BLaER1 treated with 17β-estradiol and CSF1 and Interleukin-3, amounts not matched to agents 10 nM and 100 nM (cell line): ENCODE results near the gene COX17.

ENCODE experiments used
- H3K27ac ChIP-seq, 11 experiments: shearing (Covaris generic); formaldehyde crosslinking; 2 replicates each; pipeline ENCODE4 v1.8.1; 2022
- H3K27me3 ChIP-seq, 11 experiments: shearing (Covaris generic); formaldehyde crosslinking; 2 replicates each; pipeline ENCODE4 v1.8.1; 2022
- H3K36me3 ChIP-seq, 11 experiments: shearing (Covaris generic); formaldehyde crosslinking; 2 replicates each; pipeline ENCODE4 v1.8.1; 2022
- H3K4me1 ChIP-seq, 10 experiments: shearing (Covaris generic); formaldehyde crosslinking; 2 replicates each; pipeline ENCODE4 v1.8.1; 2022
- H3K4me2 ChIP-seq, 11 experiments: shearing (Covaris generic); formaldehyde crosslinking; 2 replicates each; pipeline ENCODE4 v1.8.1; 2022
- H3K4me3 ChIP-seq, 10 experiments: shearing (Covaris generic); formaldehyde crosslinking; 2 replicates each; pipeline ENCODE4 v1.8.1; 2022
- H3K9ac ChIP-seq, 11 experiments: shearing (Covaris generic); formaldehyde crosslinking; 2 replicates each; pipeline ENCODE4 v1.8.1; 2022
- H3K9me3 ChIP-seq, 11 experiments: shearing (Covaris generic); formaldehyde crosslinking; replicated peaks in 1 of 11; 2 replicates each; pipeline ENCODE4 v1.8.1; 2022
- H4K20me1 ChIP-seq, 11 experiments: shearing (Covaris generic); formaldehyde crosslinking; 2 replicates each; pipeline ENCODE4 v1.8.1; 2022
- Cebpa-rat ChIP-seq, 11 experiments: shearing (Covaris generic); IDR thresholded peaks; 2 replicates each; pipeline ENCODE4 v1.8.1; 2022

The COX17 gene, protein sequence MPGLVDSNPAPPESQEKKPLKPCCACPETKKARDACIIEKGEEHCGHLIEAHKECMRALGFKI

DNA sequence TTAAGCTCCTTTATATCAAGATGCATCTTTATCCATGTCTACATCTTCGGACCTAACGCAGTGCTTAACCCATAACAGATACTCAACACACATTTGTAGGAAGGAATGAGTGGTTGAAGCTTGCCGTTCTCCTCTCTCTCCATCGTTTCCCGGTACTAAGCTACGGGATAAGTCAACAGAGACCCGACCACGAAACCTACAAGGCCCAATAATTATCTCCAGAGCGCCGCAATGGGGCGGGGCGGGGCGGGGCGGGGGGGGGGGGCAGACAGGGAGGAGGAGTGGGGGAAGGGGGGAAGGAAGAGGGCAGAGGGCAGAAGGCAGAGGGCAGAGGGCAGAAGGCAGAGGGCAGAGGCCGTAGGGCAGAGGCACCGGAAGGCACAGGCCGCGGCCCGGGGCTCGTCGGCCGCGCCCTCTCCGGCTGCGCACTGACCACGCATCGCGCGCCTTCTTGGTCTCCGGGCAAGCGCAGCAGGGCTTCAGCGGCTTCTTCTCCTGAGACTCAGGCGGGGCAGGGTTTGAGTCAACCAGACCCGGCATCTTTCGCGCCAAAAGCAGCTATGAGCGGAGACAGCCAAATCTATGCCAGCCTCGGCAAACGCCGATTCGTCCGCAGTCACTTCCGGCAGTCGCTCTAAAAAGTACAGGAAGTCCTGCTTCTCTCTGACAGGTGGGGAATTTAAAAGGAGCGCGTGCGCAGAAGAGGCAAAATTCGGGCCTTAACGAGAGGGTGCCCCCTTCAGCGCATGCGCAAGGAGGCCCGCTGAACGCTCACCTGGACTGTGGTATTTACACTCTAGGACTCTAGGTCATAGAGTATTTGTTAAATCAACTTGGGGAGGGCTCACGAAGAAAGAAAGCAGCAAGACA is at the start of gene COX17:
COX17 (minus strand) TSS at position 636 of the 870 bp plus-strand sequence; CDS start at position 540, 96 bp downstream.
- Histone ChIP-seq H3K36me3 (peaks cover 24 to 40% (median 33%) of the 10 kb centered on the region in 11 experiments), H3K4me3 (peak within 1 kb of the TSS; percentile 50 to 77 (median 70)), H3K27ac (peak within 1 kb of the TSS; percentile 80 to 93 (median 85)), H3K4me1 (peaks cover 17 to 41% (median 19%) of the 10 kb centered on the region in 10 experiments; a peak in 17 of 20 replicates), H4K20me1 (no peaks in the 10 kb centered on the region), H3K9me3 (no peaks in the 10 kb centered on the region), H3K27me3 (no peaks in the 10 kb centered on the region), H3K4me2 (peak within 1 kb of the TSS; percentile 70 to 91 (median 85)), H3K9ac (peak within 1 kb of the TSS; percentile 78 to 87 (median 84))
- TF ChIP-seq Cebpa-rat (IDR thresholded peaks at IDR 0.05), result no peak

- Histone ChIP-seq H3K9me3 (no peaks in the 10 kb centered on the region), H3K4me2 (no peak overlapping the region), H3K9ac (no peak overlapping the region), H3K4me3 (no peak overlapping the region), H3K27me3 (no peaks in the 10 kb centered on the region), H3K4me1 (peaks cover 0 to 9% (median 2%) of the 10 kb centered on the region in 10 experiments; a peak in 7 of 20 replicates), H4K20me1 (no peaks in the 10 kb centered on the region), H3K27ac (no peak overlapping the region), H3K36me3 (no peaks in the 10 kb centered on the region)
- TF ChIP-seq Cebpa-rat (IDR thresholded peaks at IDR 0.05), result no peak
These were observed 49.7 kb upstream of the COX17 start for GRCh38 chr3:119726909-119727308.

- Histone ChIP-seq H4K20me1 (no peaks in the 10 kb centered on the region), H3K4me3 (no peak overlapping the region), H3K36me3 (no peaks in the 10 kb centered on the region), H3K27ac (no peak overlapping the region), H3K4me2 (peak overlapping the region in 4 of 11 experiments; percentile 7 to 43 (median 20); a peak in 3 of 22 replicates), H3K9me3 (no peaks in the 10 kb centered on the region), H3K9ac (no peak overlapping the region), H3K4me1 (peaks cover 0 to 9% (median 2%) of the 10 kb centered on the region in 10 experiments; a peak in 7 of 20 replicates), H3K27me3 (no peaks in the 10 kb centered on the region)
- no peak for TF ChIP-seq Cebpa-rat (IDR thresholded peaks at IDR 0.05)
These were observed 45.8 kb upstream of the COX17 start for GRCh38 chr3:119723022-119723421.

- H4K20me1 ChIP-seq, result no peaks in the 10 kb centered on the region
- H3K27ac ChIP-seq, result no peak overlapping the region
- H3K36me3 ChIP-seq, result no peaks in the 10 kb centered on the region
- H3K9me3 ChIP-seq, result no peaks in the 10 kb centered on the region
- peaks cover 0 to 12% (median 0%) of the 10 kb centered on the region in 10 experiments; a peak in 4 of 20 replicates for H3K4me1 ChIP-seq
- H3K9ac ChIP-seq, result no peak overlapping the region
- TF ChIP-seq Cebpa-rat (IDR thresholded peaks at IDR 0.05), result no peak
- H3K27me3 ChIP-seq, result no peaks in the 10 kb centered on the region
- H3K4me2 ChIP-seq, result no peak overlapping the region
- no peak overlapping the region for H3K4me3 ChIP-seq
These were observed 40.3 kb upstream of the COX17 start for GRCh38 chr3:119717520-119717919.

DNA sequence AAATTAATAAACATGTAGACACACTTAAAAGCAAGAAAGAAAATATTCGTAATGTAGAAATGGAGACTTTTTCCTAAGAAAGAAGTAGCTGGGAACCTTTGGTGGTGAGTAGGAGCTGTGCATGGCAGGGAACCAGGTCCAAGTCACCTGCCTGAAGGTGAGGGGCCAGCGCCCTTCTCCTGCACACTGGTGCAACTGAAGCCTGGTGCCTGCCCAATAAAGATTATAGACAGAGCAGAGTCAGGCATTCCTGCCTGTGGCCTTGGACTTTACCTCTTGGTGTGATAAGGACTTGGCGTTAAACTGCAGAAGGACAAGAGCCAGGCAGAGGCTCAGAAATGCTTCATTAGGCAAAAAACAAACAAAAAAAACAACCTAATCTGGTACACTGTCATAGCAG is 39.8 kb upstream of the COX17 start:
- Histone ChIP-seq H3K9ac (no peak overlapping the region), H3K4me3 (no peak overlapping the region), H3K4me2 (no peak overlapping the region), H3K27me3 (no peaks in the 10 kb centered on the region), H4K20me1 (no peaks in the 10 kb centered on the region), H3K36me3 (no peaks in the 10 kb centered on the region), H3K9me3 (no peaks in the 10 kb centered on the region), H3K27ac (no peak overlapping the region), H3K4me1 (peaks cover 0 to 12% (median 0%) of the 10 kb centered on the region in 10 experiments; a peak in 4 of 20 replicates)
- no peak for TF ChIP-seq Cebpa-rat (IDR thresholded peaks at IDR 0.05)

DNA sequence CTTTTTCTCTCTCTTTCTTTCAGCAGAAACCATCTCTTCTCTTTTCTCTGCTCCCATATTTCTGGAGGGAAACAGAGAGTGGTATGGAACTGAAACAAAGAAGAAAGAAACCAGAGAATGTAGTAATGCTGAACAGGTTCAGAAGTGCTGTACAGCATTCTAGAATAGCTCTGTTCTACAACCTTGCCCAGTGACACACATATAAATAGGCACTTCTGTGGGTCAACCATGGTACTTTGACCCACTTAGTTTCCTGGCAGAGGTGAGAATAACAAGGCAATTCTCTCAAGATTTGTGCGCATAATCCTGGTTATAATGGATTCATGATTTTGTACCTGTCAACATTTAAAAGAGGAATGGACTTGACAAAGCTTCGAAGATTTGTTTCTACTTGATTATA is 37.9 kb upstream of the COX17 start:
- H3K9me3 ChIP-seq, result no peaks in the 10 kb centered on the region
- H3K27me3 ChIP-seq, result no peaks in the 10 kb centered on the region
- peaks cover 0 to 12% (median 0%) of the 10 kb centered on the region in 10 experiments; a peak in 4 of 20 replicates for H3K4me1 ChIP-seq

GRCh38 chr3:119703820-119704531 is 26.8 kb upstream of the COX17 start:
- peaks cover 22 to 32% (median 28%) of the 10 kb centered on the region in 11 experiments for H3K9me3 ChIP-seq
- H3K36me3 ChIP-seq, result no peaks in the 10 kb centered on the region
- no peak overlapping the region for H3K4me3 ChIP-seq
- no peak overlapping the region for H3K4me2 ChIP-seq
- no peak overlapping the region for H3K9ac ChIP-seq
- no peak for TF ChIP-seq Cebpa-rat (IDR thresholded peaks at IDR 0.05)
- peaks cover 0 to 8% (median 0%) of the 10 kb centered on the region in 10 experiments; a peak in 5 of 20 replicates for H3K4me1 ChIP-seq
- H3K27me3 ChIP-seq, result no peaks in the 10 kb centered on the region
- no peaks in the 10 kb centered on the region for H4K20me1 ChIP-seq
- H3K27ac ChIP-seq, result no peak overlapping the region

More for the DNA sequence above, 37.9 kb upstream of the COX17 start:
- TF ChIP-seq Cebpa-rat (IDR thresholded peaks at IDR 0.05), result no peak
- Histone ChIP-seq H3K27ac (no peak overlapping the region), H3K36me3 (no peaks in the 10 kb centered on the region), H3K4me2 (no peak overlapping the region), H3K9ac (no peak overlapping the region), H3K4me3 (no peak overlapping the region), H4K20me1 (no peaks in the 10 kb centered on the region)

GRCh38 chr3:119702530-119703527 is 25.6 kb upstream of the COX17 start, which contains the start of gene CFAP91:
TSS of gene CFAP91 (plus strand) at chr3:119703022. CDS start at chr3:119703099, 77 bp downstream.
- Histone ChIP-seq H3K4me2 (no peak within 1 kb of the TSS), H3K9ac (no peak within 1 kb of the TSS), H3K4me3 (no peak within 1 kb of the TSS), H3K27me3 (no peaks in the 10 kb centered on the region), H3K27ac (no peak within 1 kb of the TSS), H3K4me1 (peaks cover 0 to 8% (median 0%) of the 10 kb centered on the region in 10 experiments; a peak in 5 of 20 replicates), H3K9me3 (peaks cover 22 to 32% (median 28%) of the 10 kb centered on the region in 11 experiments), H3K36me3 (no peaks in the 10 kb centered on the region), H4K20me1 (no peaks in the 10 kb centered on the region)
- TF ChIP-seq Cebpa-rat (IDR thresholded peaks at IDR 0.05), result no peak
